Common myeloid progenitor, CD34-positive (primary cell): ENCODE data around the gene ARHGAP35.
"Not testable (repeated sequence)": the region's sequence is repeated elsewhere in the genome, so short reads cannot be mapped to it uniquely, and the experiment has no call there.

ENCODE experiments used
- CTCF ChIA-PET: fragments of 350-600 bp; sonication (Branson Sonifier 250); formaldehyde crosslinking; loops from one replicate; lab custom pipeline; 2021; ENCODE audit warnings: antibody characterized with exemption; lab: Charles Lee
- POLR2A ChIA-PET: fragments of 350-600 bp; sonication (Branson Sonifier 250); formaldehyde crosslinking; loops from one replicate; lab custom pipeline; 2021; ENCODE audit warnings: antibody characterized with exemption; lab: Charles Lee
- DNase-seq, 3 donors: peaks; one replicate each; pipeline versions ENCODE4 v3.0.0 to v3.0.0-alpha.2; 2013
- H3K27ac ChIP-seq, 2 experiments: 1 replicate in 1 of 2; 2 replicates in 1 of 2; pipeline ENCODE4 v1.7.0; 2013; ENCODE audit warnings: inconsistent platforms in 2 of 2, low read length in 2 of 2, mild to moderate bottlenecking in 2 of 2, low read depth in 1 of 2, moderate library complexity in 1 of 2; ENCODE audit not compliant: severe bottlenecking in 2 of 2, insufficient read depth in 1 of 2, poor library complexity in 1 of 2
- H3K27me3 ChIP-seq, 5 experiments: replicated peaks in 2 of 5; 1 replicate in 3 of 5; 2 replicates in 2 of 5; pipeline versions ENCODE4 v1.6.1 to v1.7.0; 2013; ENCODE audit warnings: low read length in 4 of 5, mild to moderate bottlenecking in 2 of 5, moderate library complexity in 2 of 5, inconsistent platforms in 1 of 5; ENCODE audit not compliant: insufficient read depth in 5 of 5, control insufficient read depth in 4 of 5
- H3K36me3 ChIP-seq, 4 experiments: 1 replicate in 2 of 4; 2 replicates in 2 of 4; pipeline versions ENCODE4 v1.6.1 to v1.7.0; 2013; ENCODE audit warnings: low read length in 3 of 4, control low read depth in 1 of 4, mild to moderate bottlenecking in 1 of 4; ENCODE audit not compliant: control insufficient read depth in 4 of 4, insufficient read depth in 4 of 4
- H3K4me1 ChIP-seq, 4 experiments: 1 replicate in 3 of 4; 2 replicates in 1 of 4; pipeline versions ENCODE4 v1.6.1 to v1.7.1; 2013; ENCODE audit warnings: low read length in 3 of 4, mild to moderate bottlenecking in 3 of 4, control low read depth in 1 of 4, inconsistent platforms in 1 of 4, moderate library complexity in 1 of 4; ENCODE audit not compliant: control insufficient read depth in 4 of 4, insufficient read depth in 4 of 4; ENCODE audit errors: control extremely low read depth in 1 of 4
- H3K4me3 ChIP-seq, 7 experiments: 1 replicate in 4 of 7; 2 replicates in 3 of 7; pipeline versions ENCODE4 v1.5.1 to v1.7.0; 2013; ENCODE audit warnings: mild to moderate bottlenecking in 7 of 7, low read length in 6 of 7, moderate library complexity in 6 of 7, inconsistent platforms in 2 of 7, low read depth in 2 of 7, control low read depth in 1 of 7; ENCODE audit not compliant: insufficient read depth in 4 of 7, control insufficient read depth in 1 of 7; ENCODE audit errors: extremely low read depth in 1 of 7
- H3K9me3 ChIP-seq, 5 experiments: 1 replicate in 4 of 5; 2 replicates in 1 of 5; pipeline versions ENCODE4 v1.6.1 to v1.7.1; 2013; ENCODE audit warnings: low read length in 4 of 5, mild to moderate bottlenecking in 2 of 5, inconsistent platforms in 1 of 5, low read depth in 1 of 5, moderate library complexity in 1 of 5; ENCODE audit not compliant: control insufficient read depth in 4 of 5, insufficient read depth in 2 of 5; ENCODE audit errors: control extremely low read depth in 1 of 5
- WGBS: methylation state at CpG from one replicate; pipeline ENCODE4 v1.1.5; 2013; ENCODE audit not compliant: insufficient coverage; 5-methylcytosine and 5-hydroxymethylcytosine counted together

ARHGAP35 gene

DNA sequence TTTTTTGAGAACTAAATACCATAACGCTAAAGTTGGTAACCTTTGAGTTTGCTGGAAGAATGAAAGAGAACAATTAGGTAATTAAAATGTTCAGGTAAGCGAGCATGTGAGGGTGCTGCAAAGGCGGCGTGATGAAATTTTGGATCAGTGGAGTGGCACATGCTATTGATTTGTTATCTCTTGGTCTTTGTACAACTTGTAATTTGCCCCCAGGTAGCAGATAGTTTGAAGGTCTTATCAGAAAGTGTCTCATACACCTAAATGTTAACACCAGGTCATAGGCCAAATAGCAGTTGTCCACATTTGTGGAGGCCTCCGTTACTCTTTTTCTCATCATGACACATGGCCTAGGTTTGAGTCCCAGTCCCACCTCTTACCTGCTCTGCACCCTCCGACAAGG, 14.9 kb downstream of the ARHGAP35 start:
- H3K4me1 ChIP-seq: no peaks in the 10 kb centered on the region
- no peaks in the 10 kb centered on the region for H3K9me3 ChIP-seq
- ChIA-PET CTCF (no interaction called here), POLR2A (no interaction called here)
- no peaks in the 10 kb centered on the region for H3K27me3 ChIP-seq
- H3K27ac ChIP-seq: no peak overlapping the region
- H3K4me3 ChIP-seq: no peak overlapping the region
- DNase-seq: no peak
- WGBS: 96% methylated on average over 5 of the region's 6 CpGs
- peaks cover 0 to 6% (median under 1%) of the 10 kb centered on the region in 4 experiments for H3K36me3 ChIP-seq

DNA sequence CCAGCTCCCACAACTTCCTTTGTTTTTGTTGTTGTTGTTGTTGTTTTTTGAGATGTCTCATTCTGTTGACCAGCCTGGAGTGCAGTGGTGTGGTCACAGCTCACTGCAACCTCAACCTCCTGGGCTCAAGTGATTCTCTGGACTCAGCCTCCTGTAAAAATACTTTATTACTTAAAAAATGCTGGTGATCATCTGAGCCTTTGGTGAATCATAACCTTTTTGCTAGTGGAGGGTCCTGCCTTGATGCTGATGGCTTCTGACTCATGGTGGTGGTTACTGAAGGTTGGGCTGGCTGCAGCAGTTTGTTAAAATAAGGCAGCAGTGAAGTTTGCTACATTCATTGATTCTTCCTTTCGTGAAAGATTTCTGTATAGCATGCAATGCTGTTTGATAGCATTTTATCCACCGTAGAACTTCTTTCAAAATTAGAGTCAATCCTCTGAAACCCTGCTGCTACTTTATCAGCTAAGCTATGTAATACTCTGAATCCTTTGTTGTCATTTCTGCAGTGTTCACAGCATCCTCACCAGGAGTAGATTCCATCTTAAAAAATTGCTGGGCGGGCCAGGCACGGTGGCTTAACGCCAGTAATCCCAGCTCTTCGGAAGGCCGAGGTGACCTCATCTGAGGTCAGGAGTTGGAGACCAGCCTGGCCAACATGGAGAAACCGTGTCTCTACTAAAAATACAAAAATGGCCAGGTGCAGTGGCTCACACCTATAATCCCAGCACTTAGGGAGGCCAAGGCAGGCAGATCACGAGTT, 18.0 kb downstream of the ARHGAP35 start:
- POLR2A ChIA-PET: interaction anchor here (0.7 kb wide), 1 partner anchor 20 kb away, joined by 3 read pairs; no protein-coding TSS in a partner anchor
- no peak overlapping the region for H3K4me3 ChIP-seq
- H3K36me3 ChIP-seq: peaks cover 0 to 4% (median under 1%) of the 10 kb centered on the region in 4 experiments
- no peaks in the 10 kb centered on the region for H3K27me3 ChIP-seq
- WGBS: 97% methylated on average over 7 of the region's 9 CpGs
- CTCF ChIA-PET: interaction anchor here (0.7 to 0.9 kb wide), 2 partner anchors 10 to 70 kb away, joined by 3 read pairs; no protein-coding TSS in a partner anchor
- no peak overlapping the region for H3K27ac ChIP-seq
- H3K9me3 ChIP-seq: no peaks in the 10 kb centered on the region
- peak in 1 of 3 donors; percentile 16 for DNase-seq
- no peaks in the 10 kb centered on the region for H3K4me1 ChIP-seq

DNA sequence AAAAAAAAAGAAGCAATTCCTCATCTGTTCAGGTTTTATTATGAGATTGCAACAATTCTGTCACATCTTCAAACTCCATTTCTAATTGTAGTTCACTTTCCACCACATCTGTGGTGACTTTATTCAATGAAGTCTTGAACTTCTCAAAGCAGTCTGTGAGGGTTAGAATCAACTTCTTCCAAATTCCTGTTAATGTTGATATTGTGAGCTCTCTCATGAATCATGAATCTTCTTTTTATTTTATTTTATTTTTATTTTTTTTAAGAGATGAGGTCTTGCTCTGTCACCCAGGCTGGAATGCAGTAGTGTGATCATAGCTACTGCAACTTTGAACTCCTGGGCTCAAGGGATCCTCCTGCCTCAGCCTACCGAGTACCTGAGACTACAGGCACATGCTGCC, 19.6 kb downstream of the ARHGAP35 start:
- POLR2A ChIA-PET: no interaction called here
- H3K36me3 ChIP-seq: peaks cover 0 to 4% (median under 1%) of the 10 kb centered on the region in 4 experiments
- H3K27me3 ChIP-seq: no peaks in the 10 kb centered on the region
- DNase-seq: no peak
- H3K4me3 ChIP-seq: no peak overlapping the region
- H3K9me3 ChIP-seq: no peaks in the 10 kb centered on the region
- no peaks in the 10 kb centered on the region for H3K4me1 ChIP-seq
- 100% methylated on average over 1 of the region's 1 CpG for WGBS
- CTCF ChIA-PET: interaction anchor here (0.6 to 1.0 kb wide), 2 partner anchors 61 to 143 kb away, joined by 3 to 4 read pairs; no protein-coding TSS in a partner anchor
- H3K27ac ChIP-seq: no peak overlapping the region

DNA sequence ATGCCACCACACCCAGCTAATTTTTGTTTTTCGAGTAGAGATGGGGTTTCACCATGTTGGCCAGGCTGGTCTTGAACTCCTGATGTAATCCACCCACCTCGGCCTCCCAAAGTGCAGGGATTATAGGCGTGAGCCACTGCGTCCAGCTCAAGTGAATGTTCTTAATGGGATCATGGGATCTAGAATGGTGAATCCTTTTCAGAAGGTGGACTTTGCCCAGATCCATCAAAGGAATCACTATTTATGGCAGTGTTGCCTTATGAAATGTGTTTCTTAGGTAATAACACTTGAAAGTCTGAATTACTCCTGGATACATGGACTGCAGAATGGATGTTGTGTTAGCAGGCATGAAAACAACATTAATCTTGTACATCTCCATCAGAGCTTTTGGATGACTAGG, 20.3 kb downstream of the ARHGAP35 start:
- Histone ChIP-seq H3K27me3 (no peaks in the 10 kb centered on the region), H3K27ac (no peak overlapping the region), H3K4me1 (no peaks in the 10 kb centered on the region), H3K4me3 (no peak overlapping the region), H3K9me3 (no peaks in the 10 kb centered on the region), H3K36me3 (peaks cover 0 to 2% (median 0%) of the 10 kb centered on the region in 4 experiments)
- POLR2A ChIA-PET: no interaction called here
- no peak for DNase-seq
- WGBS: 100% methylated on average over 4 of the region's 4 CpGs
- CTCF ChIA-PET: interaction anchor here (1.0 kb wide), 2 partner anchors 9 to 142 kb away, joined by 3 to 4 read pairs; no protein-coding TSS in a partner anchor

DNA sequence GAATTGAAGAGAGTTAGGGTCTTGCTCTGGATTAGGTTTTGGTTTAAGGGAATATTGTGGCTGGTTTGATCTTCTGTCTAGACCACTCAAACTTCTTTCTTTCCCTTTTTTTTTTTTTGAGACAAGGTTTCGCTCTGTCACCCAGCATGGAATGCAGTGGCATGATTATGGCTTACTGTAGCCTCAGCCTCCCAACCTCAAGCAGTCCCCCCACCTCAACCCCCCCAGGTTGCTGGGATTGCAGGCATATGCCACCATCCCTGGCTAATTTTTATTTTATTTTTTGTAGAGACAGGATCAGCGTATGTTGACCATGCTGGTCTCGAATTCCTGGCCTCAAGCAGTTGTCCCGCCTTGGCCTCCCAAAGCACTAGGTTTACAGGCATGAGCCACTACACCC, 21.2 kb downstream of the ARHGAP35 start:
- Histone ChIP-seq H3K36me3 (peaks cover 0 to 2% (median 0%) of the 10 kb centered on the region in 4 experiments), H3K27ac (no peak overlapping the region), H3K4me3 (no peak overlapping the region), H3K27me3 (no peaks in the 10 kb centered on the region), H3K4me1 (no peaks in the 10 kb centered on the region), H3K9me3 (no peaks in the 10 kb centered on the region)
- CTCF ChIA-PET: interaction anchor here (1.0 kb wide), 1 partner anchor 10 kb away, joined by 3 read pairs; no protein-coding TSS in a partner anchor
- DNase-seq: no peak
- POLR2A ChIA-PET: no interaction called here
- 95% methylated on average over 3 of the region's 4 CpGs for WGBS

DNA sequence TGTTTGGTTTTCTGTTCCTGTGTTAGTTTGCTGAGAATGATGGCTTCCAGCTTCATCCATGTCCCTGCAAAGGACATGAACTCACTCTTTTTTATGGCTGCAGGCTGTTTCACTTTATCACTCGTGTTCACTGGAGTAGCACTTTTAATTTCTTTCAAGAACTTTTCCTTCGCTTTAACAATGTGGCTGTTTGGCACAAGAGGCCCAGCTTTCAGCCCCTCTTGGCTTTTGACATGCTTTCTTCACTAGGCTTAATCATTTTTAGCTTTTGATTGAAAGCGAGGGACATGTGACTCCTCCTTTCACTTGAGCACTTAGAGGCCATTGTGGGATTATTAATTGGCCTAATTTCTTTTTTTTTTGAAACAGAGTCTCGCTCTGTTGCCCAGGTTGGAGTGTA, 22.0 kb downstream of the ARHGAP35 start:
- CTCF ChIA-PET: not testable (repeated sequence)
- POLR2A ChIA-PET: interaction anchor here (0.6 to 0.7 kb wide), 2 partner anchors 19 to 97 kb away, joined by 3 to 5 read pairs; no protein-coding TSS in a partner anchor

DNA sequence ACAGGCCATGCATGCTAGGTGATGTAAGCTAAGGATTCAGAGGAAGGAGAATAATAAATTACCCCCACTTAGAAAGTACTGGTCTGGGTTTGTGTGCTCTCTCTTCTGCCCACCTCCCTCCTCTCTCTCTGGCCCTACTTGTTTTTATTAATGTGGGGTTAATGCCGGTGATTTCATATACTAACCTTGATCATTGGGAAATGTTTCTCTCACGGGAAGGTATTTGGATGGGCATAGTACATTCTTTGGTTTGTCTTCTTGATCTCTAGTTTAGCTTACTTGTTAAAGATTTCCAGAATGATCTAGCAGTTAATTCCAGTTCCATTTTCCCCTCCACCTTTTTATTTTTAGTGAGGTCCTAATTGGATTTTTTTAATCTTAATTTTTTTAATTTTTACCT, 24.6 kb downstream of the ARHGAP35 start:
- CTCF ChIA-PET: interaction anchor here (1.7 kb wide), 1 partner anchor 11 kb away, joined by 5 read pairs; no protein-coding TSS in a partner anchor
- POLR2A ChIA-PET: no interaction called here
- DNase-seq: no peak

More for the DNA sequence above, 22.0 kb downstream of the ARHGAP35 start:
- H3K4me3 ChIP-seq, H3K36me3 ChIP-seq, H3K27me3 ChIP-seq, H3K9me3 ChIP-seq, H3K27ac ChIP-seq, H3K4me1 ChIP-seq, DNase-seq: not testable (repeated sequence)
- 100% methylated on average over 4 of the region's 4 CpGs for WGBS

More for the DNA sequence above, 24.6 kb downstream of the ARHGAP35 start:
- Histone ChIP-seq H3K9me3 (no peaks in the 10 kb centered on the region), H3K36me3 (no peaks in the 10 kb centered on the region), H3K4me1 (no peaks in the 10 kb centered on the region), H3K27me3 (no peaks in the 10 kb centered on the region), H3K27ac (no peak overlapping the region), H3K4me3 (no peak overlapping the region)
- WGBS: no CpG with 5 or more reads among the region's 2 CpGs
